Hepatocyte (in vitro differentiated cells): ENCODE measurements around the gene LRP1B.

Source experiments
- EZH2 ChIP-seq: fragments of 200-600 bp; sonication (generic); IDR thresholded peaks from 2 replicates; pipeline ENCODE4 v1.6.1; 2016; ENCODE audit warnings: antibody characterized with exemption, mild to moderate bottlenecking, borderline replicate concordance
- EZH2phosphoT487 ChIP-seq: fragments of 200-600 bp; sonication (generic); IDR thresholded peaks from one replicate; pipeline ENCODE4 v1.6.1; 2018; ENCODE audit warnings: antibody characterized with exemption, mild to moderate bottlenecking, low read depth, moderate library complexity; ENCODE audit not compliant: unreplicated experiment, severe bottlenecking
- TF ChIP-seq, protein P1 (sequence below): fragments of 200-600 bp; sonication (generic); IDR thresholded peaks from 2 replicates; pipeline ENCODE4 v1.5.1; 2016; ENCODE audit warnings: antibody characterized with exemption, mild to moderate bottlenecking; ENCODE audit not compliant: poor library complexity

DNA sequence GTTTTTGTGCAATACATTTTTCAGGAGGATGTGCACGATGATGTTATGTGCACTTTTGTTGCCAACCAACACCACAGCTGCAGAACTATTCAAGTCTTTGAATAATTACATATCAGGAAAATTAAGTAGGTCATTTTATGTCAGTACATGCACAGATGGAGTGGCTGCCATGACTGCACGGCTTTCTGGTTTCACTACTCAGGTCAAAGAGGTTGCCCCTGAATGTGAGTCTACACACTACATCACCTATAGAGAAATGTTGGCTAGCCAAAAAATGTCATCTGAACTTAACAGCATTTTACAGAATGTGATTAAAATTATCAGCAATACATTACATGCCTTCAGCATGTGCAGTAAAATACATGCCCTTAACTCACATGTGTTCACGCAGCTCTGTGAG lies 1713.3 kb downstream of the LRP1B start:
- TF ChIP-seq, protein P1, sequence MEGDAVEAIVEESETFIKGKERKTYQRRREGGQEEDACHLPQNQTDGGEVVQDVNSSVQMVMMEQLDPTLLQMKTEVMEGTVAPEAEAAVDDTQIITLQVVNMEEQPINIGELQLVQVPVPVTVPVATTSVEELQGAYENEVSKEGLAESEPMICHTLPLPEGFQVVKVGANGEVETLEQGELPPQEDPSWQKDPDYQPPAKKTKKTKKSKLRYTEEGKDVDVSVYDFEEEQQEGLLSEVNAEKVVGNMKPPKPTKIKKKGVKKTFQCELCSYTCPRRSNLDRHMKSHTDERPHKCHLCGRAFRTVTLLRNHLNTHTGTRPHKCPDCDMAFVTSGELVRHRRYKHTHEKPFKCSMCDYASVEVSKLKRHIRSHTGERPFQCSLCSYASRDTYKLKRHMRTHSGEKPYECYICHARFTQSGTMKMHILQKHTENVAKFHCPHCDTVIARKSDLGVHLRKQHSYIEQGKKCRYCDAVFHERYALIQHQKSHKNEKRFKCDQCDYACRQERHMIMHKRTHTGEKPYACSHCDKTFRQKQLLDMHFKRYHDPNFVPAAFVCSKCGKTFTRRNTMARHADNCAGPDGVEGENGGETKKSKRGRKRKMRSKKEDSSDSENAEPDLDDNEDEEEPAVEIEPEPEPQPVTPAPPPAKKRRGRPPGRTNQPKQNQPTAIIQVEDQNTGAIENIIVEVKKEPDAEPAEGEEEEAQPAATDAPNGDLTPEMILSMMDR, result no peak
- no peak for TF ChIP-seq EZH2
- TF ChIP-seq EZH2phosphoT487, result no peak
